Measurements from ENCODE around the gene FAT4.

FAT4 gene

GRCh38 chr4:125353131-125353530, 38.4 kb downstream of the FAT4 start:
- DNase-seq (ENCODE audit: extremely low read depth, low read depth) = no peak
- TF ChIP-seq, protein P1, sequence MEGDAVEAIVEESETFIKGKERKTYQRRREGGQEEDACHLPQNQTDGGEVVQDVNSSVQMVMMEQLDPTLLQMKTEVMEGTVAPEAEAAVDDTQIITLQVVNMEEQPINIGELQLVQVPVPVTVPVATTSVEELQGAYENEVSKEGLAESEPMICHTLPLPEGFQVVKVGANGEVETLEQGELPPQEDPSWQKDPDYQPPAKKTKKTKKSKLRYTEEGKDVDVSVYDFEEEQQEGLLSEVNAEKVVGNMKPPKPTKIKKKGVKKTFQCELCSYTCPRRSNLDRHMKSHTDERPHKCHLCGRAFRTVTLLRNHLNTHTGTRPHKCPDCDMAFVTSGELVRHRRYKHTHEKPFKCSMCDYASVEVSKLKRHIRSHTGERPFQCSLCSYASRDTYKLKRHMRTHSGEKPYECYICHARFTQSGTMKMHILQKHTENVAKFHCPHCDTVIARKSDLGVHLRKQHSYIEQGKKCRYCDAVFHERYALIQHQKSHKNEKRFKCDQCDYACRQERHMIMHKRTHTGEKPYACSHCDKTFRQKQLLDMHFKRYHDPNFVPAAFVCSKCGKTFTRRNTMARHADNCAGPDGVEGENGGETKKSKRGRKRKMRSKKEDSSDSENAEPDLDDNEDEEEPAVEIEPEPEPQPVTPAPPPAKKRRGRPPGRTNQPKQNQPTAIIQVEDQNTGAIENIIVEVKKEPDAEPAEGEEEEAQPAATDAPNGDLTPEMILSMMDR (IDR thresholded peaks at IDR 0.05; ENCODE audit: low read depth, low read length) = no peak

GRCh38 chr4:125355791-125356190, 41.0 kb downstream of the FAT4 start:
- TF ChIP-seq, protein P1 (IDR thresholded peaks at IDR 0.05; ENCODE audit: low read depth, low read length) = no peak
- DNase-seq (ENCODE audit: extremely low read depth, low read depth) = no peak

GRCh38 chr4:125357675-125358074, 42.9 kb downstream of the FAT4 start:
- DNase-seq (ENCODE audit: extremely low read depth, low read depth) = no peak
- TF ChIP-seq, protein P1 (IDR thresholded peaks at IDR 0.05; ENCODE audit: low read depth, low read length) = no peak

DNA sequence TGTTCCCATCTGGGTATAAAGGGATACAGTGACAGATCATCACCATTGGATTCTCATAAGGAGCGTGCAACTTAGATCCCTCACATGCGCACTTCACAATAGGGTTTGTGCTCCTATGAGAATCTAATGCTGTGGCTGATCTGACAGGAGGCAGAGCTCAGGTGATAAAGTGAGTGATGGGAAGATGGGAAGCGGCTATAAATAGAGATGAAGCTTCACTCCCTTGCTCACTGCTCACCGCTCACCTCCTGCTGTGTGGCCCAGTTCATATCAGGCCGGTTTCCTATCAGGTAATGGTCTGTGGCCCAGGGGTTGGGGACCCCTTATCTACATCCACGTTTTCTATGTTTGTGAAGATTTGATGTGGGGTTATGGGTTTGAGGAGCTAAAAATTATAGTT, 43.7 kb downstream of the FAT4 start:
- DNase-seq (ENCODE audit: extremely low read depth, low read depth) = no peak
- TF ChIP-seq, protein P1 (IDR thresholded peaks at IDR 0.05; ENCODE audit: low read depth, low read length) = no peak

- no peak for DNase-seq (ENCODE audit: extremely low read depth, low read depth)
- TF ChIP-seq, protein P1 (IDR thresholded peaks at IDR 0.05; ENCODE audit: low read depth, low read length) = no peak
Observed at GRCh38 chr4:125359363-125359762, 44.6 kb downstream of the FAT4 start.

DNA sequence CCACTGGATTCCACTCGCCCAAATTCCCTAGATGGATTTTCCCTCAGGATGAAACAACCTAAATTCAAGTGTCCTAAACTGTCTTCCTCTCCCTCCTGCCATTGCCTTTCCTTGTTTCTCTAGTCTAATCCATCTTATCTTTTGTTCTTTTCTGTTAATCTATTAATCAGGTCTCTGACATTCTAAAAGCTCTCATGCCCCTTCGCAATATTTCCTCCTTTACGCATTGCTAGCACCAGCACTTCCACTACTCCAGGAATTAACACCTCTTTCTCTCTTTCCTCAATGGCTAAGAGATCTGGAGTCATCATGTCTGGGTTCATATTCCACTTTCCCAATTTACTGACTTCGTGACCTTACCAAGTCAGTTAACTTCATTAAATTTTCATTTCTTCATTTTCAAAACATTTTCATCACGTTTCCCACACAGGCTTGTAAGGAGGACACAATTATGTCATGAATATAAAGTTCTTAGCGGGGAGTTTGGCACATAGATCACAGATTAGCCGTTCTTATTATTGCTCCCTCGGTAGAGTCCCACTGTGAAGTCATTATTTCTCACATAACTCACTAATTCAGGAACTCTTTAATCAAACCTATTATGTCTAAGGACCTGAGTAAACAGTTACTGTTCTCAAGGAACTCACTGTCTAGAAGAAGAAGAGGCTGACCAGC, 45.3 kb downstream of the FAT4 start:
- DNase-seq (ENCODE audit: extremely low read depth, low read depth) = no peak
- TF ChIP-seq, protein P1 (IDR thresholded peaks at IDR 0.05; ENCODE audit: low read depth, low read length) = no peak

DNA sequence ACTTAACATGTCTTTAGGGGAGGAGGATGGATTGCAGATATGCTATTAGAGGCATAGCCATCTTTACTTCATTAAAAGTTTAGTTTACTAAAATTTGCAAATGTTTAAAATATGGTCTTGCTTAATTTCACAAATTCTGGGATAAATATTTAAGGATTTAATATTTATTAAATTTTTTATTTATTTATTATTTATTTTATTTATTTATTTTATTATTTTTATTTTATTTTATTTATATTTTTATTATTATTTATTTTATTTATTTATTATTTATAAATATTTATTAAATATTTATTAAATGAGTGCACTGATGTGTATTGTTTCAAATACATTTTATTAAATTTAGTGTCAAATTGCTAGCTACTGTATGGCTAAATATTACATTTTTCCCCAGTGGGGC, 46.0 kb downstream of the FAT4 start:
- TF ChIP-seq, protein P1 (IDR thresholded peaks at IDR 0.05; ENCODE audit: low read depth, low read length) = no peak
- no peak for DNase-seq (ENCODE audit: extremely low read depth, low read depth)
